ENCODE data around the gene TSSK1B. TPM values are rescaled to one million over a fixed set of nuclear protein-coding genes. Genes with fewer than 3 reads are reported as not detected.
"Not testable (repeated sequence)": the region's sequence is repeated elsewhere in the genome, so short reads cannot be mapped to it uniquely, and the experiment has no call there.

TSSK1B gene
- total and polyA plus RNA-seq, 10 of the 15 experiments (the other 5 are each of a cell fraction or from before 2014, with no cell fraction given) = not detected

DNA sequence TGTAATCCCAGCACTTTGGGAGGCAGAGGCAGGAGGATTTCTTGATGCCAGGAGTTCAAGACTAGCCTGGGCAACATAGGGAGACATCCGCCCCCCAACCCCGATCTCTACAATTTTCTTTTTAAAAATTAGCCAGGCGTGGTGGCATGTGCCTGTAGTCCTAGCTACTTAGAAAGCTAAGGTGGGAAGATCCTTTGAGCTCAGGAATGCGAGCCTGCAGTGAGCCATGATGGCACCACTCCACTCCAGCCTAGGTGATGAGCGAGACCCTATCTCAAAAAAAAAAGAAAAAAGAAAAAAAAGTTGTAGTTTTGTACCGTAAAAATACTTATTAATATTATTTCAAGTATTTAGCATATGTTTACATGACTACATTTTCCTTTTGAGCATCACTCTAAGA lies 29.3 kb downstream of the TSSK1B start (continued):
- no peak for TF ChIP-seq EGR1 (IDR thresholded peaks at IDR 0.05; ENCODE audit: borderline replicate concordance in 1 of 2, low read depth in 2 of 2, low read length in 2 of 2)
- TF ChIP-seq, protein P1, sequence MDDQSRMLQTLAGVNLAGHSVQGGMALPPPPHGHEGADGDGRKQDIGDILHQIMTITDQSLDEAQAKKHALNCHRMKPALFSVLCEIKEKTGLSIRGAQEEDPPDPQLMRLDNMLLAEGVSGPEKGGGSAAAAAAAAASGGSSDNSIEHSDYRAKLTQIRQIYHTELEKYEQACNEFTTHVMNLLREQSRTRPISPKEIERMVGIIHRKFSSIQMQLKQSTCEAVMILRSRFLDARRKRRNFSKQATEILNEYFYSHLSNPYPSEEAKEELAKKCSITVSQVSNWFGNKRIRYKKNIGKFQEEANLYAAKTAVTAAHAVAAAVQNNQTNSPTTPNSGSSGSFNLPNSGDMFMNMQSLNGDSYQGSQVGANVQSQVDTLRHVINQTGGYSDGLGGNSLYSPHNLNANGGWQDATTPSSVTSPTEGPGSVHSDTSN (IDR thresholded peaks at IDR 0.05; ENCODE audit: insufficient replicate concordance, low read depth, low read length) = no peak

DNA sequence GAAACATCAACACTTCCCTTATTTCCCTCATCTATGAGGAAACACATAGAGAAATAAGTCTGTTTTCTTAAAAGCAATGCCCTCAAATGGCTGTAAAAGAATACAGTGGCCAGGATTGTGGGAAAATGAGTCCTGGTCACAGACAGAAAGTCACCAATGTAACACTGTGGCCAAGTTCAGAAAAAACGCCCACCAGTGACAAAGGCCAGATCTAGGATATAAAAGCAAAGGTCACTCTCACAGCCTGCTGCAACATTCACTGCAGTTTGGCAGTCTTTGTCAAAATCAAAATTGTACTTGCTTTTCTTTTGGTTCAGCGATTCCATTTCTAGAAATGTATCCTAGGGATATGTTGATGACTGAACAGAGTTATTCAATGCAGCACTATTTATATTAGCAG lies 30.5 kb downstream of the TSSK1B start:
- no peak overlapping the region for H3K4me3 ChIP-seq
- H3K27me3 ChIP-seq (replicated peaks in 1 of 2; ENCODE audit: control insufficient read depth in 2 of 2, insufficient read depth in 2 of 2, low read length in 1 of 2) = no peaks in the 10 kb centered on the region; a peak in 1 of 4 replicates
- H4K20me1 ChIP-seq (ENCODE audit: control insufficient read depth, insufficient read depth) = no peaks in the 10 kb centered on the region
- H2AFZ ChIP-seq (ENCODE audit: control insufficient read depth, low read depth, low read length) = no peak overlapping the region
- H3K4me2 ChIP-seq (ENCODE audit: control insufficient read depth, insufficient read depth) = no peak overlapping the region
- no peak overlapping the region for H3K9ac ChIP-seq (ENCODE audit: control insufficient read depth, insufficient read depth, low read length)
- ChIA-PET RAD21 (ENCODE audit: unreplicated experiment) (no interaction called here), SMC1A (ENCODE audit: uncharacterized antibody, unreplicated experiment) (no interaction called here), CTCF (no interaction called here), POLR2A (no interaction called here)
- in situ Hi-C loops (cut with MboI) (no loop called here), intact Hi-C loops (cut with micrococcal nuclease; ENCODE audit: unreplicated experiment) (no loop called here)
- H3K4me1 ChIP-seq (ENCODE audit: control insufficient read depth, insufficient read depth, low read length) = no peaks in the 10 kb centered on the region
- ATAC-seq (no peak), DNase-seq (ENCODE audit: low read depth, low spot score) (no peak), FAIRE-seq (no peak)
- no peak overlapping the region for H3K27ac ChIP-seq (ENCODE audit: control insufficient read depth, insufficient read depth)
- H3K36me3 ChIP-seq (ENCODE audit: control insufficient read depth in 2 of 2, insufficient read depth in 2 of 2, low read length in 1 of 2) = no peaks in the 10 kb centered on the region
- no peak for TF ChIP-seq CHD1 (IDR thresholded peaks at IDR 0.05; ENCODE audit: low read depth, low read length)
- no peak for TF ChIP-seq CBX5 (IDR thresholded peaks at IDR 0.05; ENCODE audit: low read depth)
- TF ChIP-seq DPF2 (IDR thresholded peaks at IDR 0.05) = no peak
- TF ChIP-seq, protein P2, sequence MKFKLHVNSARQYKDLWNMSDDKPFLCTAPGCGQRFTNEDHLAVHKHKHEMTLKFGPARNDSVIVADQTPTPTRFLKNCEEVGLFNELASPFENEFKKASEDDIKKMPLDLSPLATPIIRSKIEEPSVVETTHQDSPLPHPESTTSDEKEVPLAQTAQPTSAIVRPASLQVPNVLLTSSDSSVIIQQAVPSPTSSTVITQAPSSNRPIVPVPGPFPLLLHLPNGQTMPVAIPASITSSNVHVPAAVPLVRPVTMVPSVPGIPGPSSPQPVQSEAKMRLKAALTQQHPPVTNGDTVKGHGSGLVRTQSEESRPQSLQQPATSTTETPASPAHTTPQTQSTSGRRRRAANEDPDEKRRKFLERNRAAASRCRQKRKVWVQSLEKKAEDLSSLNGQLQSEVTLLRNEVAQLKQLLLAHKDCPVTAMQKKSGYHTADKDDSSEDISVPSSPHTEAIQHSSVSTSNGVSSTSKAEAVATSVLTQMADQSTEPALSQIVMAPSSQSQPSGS (IDR thresholded peaks at IDR 0.05; ENCODE audit: low read length) = no peak
- TF ChIP-seq, protein P3, sequence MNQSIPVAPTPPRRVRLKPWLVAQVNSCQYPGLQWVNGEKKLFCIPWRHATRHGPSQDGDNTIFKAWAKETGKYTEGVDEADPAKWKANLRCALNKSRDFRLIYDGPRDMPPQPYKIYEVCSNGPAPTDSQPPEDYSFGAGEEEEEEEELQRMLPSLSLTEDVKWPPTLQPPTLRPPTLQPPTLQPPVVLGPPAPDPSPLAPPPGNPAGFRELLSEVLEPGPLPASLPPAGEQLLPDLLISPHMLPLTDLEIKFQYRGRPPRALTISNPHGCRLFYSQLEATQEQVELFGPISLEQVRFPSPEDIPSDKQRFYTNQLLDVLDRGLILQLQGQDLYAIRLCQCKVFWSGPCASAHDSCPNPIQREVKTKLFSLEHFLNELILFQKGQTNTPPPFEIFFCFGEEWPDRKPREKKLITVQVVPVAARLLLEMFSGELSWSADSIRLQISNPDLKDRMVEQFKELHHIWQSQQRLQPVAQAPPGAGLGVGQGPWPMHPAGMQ (IDR thresholded peaks at IDR 0.05; ENCODE audit: borderline replicate concordance) = no peak
- no peak for TF ChIP-seq SRF (IDR thresholded peaks at IDR 0.05; ENCODE audit: low read depth in 2 of 2, low read length in 2 of 2)
- no peak for TF ChIP-seq MTA2 (IDR thresholded peaks at IDR 0.05; ENCODE audit: low read depth)
- BruUV-seq (replicated peaks) = no TSS peak
- no peaks in the 10 kb centered on the region for H3K79me2 ChIP-seq (ENCODE audit: control insufficient read depth, insufficient read depth, low read length)
- no peaks in the 10 kb centered on the region for H3K9me3 ChIP-seq (replicated peaks; ENCODE audit: control insufficient read depth, insufficient read depth, low read length)
- 51% methylated on average over 2 of the region's 2 CpGs for WGBS (ENCODE audit: insufficient coverage, insufficient replicate concordance, low lambda C conversion rate, missing lambda C conversion rate)

DNA sequence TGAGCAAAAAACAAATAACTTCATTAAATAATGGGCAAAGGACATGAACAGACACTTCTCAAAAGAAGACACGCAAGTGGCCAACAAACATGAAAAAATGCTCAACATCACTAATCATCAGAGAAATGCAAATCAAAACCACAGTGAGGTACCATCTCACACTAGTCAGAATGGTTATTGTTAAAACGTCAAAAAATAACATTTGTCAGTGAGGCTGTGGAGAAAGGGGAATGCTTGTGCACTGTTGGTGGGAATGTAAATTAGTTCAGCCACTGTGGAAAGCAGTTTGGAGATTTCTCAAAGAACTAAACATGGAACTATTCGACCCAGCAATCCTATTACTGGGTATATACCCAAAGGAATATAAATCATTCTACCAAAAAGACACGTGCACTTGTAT lies 36.8 kb downstream of the TSSK1B start:
- RAD21 ChIA-PET (ENCODE audit: unreplicated experiment); FAIRE-seq: not testable (repeated sequence)
- WGBS (ENCODE audit: insufficient coverage, insufficient replicate concordance, low lambda C conversion rate, missing lambda C conversion rate) = 9% methylated on average over 4 of the region's 4 CpGs

More for the DNA sequence above, 36.8 kb downstream of the TSSK1B start:
- BruUV-seq (replicated peaks); H3K4me3 ChIP-seq; H3K36me3 ChIP-seq (ENCODE audit: control insufficient read depth in 2 of 2, insufficient read depth in 2 of 2, low read length in 1 of 2); ATAC-seq; CTCF ChIA-PET; H3K4me2 ChIP-seq (ENCODE audit: control insufficient read depth, insufficient read depth); H3K27ac ChIP-seq (ENCODE audit: control insufficient read depth, insufficient read depth); H3K79me2 ChIP-seq (ENCODE audit: control insufficient read depth, insufficient read depth, low read length); in situ Hi-C loops (cut with MboI); H3K4me1 ChIP-seq (ENCODE audit: control insufficient read depth, insufficient read depth, low read length); H3K9me3 ChIP-seq (replicated peaks; ENCODE audit: control insufficient read depth, insufficient read depth, low read length); H2AFZ ChIP-seq (ENCODE audit: control insufficient read depth, low read depth, low read length); POLR2A ChIA-PET; H3K27me3 ChIP-seq (replicated peaks in 1 of 2; ENCODE audit: control insufficient read depth in 2 of 2, insufficient read depth in 2 of 2, low read length in 1 of 2); H3K9ac ChIP-seq (ENCODE audit: control insufficient read depth, insufficient read depth, low read length); intact Hi-C loops (cut with micrococcal nuclease; ENCODE audit: unreplicated experiment); DNase-seq (ENCODE audit: low read depth, low spot score); H4K20me1 ChIP-seq (ENCODE audit: control insufficient read depth, insufficient read depth): not testable (repeated sequence)
- SMC1A ChIA-PET (ENCODE audit: uncharacterized antibody, unreplicated experiment) = interaction anchor here (1.1 kb wide), 1 partner anchor 18 kb away, joined by 3 read pairs; no protein-coding TSS in a partner anchor

Measured in GM12878 (cell line).